Measurements from ENCODE around the gene HOOK1.
"Not testable (repeated sequence)": the region's sequence is repeated elsewhere in the genome, so short reads cannot be mapped to it uniquely, and the experiment has no call there.

HOOK1 gene

DNA sequence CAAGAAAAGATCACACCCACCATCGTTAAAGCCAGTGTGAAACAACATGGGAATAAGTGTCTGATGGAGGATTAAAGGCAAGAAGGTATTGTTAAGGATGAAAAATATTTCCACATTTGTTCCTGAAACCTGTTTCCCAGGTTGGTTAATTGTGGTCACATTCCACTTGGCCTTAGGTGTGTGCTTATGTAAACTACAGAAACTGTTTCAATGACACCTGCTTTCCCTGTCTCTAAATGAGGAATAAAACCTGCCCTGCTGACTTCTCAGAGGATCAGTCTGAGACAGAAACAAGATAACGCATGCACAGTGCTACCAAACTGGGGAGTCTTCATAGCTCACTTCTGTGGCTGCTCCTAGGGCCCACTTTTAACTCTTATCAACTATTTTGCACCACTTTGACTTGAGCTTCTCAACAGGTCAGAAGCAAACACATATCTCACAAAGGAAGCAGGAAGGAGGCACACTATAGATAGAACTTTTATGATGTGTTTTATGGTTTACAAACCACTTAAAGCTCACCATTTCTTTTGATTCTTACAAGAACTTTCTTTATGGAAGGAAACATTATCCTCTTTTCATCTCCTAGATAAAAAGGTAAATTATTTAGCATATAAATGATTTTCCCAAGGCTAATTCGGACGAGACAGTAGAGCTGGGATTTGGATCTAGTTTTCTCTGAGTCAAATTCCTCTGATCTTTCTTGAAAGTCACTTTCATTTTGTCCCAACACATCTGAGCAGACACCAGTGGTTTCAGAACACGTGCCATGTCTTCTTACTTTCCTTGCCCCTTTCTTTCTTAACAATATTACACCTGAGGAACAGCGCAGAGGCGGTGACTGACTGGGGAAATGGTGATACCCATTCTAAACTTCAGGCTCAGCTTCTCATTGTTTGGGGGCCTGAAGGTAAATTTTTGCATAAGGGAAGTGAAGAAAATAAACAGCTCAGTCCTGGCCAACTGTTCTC lies 78.4 kb downstream of the HOOK1 start:
- no peak for DNase-seq

DNA sequence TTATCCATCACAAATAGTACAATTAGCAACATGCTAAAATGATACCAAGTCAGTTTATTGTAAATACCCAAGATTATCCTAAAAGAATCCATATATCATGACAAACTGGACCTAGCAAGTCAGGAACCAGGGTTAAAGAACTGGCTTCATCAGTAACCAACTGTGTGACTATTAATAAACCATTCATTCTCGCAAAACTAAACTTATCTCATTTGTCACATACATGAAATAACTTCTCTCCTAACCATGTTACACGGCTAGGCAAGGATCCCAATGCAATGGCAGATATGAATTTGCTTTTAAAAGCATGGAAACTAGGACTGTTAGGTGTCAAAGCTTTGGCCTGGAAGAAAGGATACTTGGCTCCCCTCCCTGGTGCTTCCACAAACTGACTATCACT lies 82.4 kb downstream of the HOOK1 start:
- no peak for DNase-seq

DNA sequence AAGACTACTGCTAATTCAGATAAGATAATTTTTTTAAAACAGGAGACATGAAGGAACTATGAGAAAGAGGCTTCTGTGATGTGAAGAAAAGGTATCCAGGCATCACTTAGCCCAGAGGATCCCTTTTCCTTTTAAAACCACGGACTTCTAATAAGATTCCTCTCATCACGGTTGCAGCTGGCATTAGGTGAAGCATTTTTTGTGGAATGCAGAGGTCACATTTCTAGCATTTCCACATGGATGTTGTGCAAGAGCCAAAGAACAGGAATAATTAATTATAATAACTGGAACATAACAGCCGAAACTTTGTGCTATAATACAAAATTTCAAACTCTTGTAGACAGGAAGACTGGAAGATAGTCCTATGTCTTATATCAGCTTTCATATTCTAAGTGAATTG lies 84.2 kb downstream of the HOOK1 start:
- DNase-seq: no peak

DNA sequence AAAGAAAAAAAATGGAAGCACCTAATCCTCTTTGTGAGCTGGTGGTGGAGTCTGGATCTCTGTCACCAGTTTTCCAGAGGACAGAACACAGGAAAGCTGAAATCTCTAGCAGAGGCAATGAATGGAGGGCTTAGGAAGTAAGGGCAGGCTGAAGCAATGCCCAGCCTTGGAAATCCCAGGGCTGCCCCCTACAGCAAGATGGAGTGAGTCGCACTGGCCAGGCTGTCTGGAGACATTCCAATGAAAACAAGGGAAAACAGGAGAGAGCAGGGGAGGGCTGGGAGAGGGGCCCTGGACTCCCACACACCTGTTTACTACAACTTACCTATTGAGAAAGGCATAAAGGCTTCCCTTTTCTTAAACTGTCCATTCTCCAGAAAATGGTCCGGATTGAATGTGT lies 85.9 kb downstream of the HOOK1 start:
- no peak for DNase-seq

DNA sequence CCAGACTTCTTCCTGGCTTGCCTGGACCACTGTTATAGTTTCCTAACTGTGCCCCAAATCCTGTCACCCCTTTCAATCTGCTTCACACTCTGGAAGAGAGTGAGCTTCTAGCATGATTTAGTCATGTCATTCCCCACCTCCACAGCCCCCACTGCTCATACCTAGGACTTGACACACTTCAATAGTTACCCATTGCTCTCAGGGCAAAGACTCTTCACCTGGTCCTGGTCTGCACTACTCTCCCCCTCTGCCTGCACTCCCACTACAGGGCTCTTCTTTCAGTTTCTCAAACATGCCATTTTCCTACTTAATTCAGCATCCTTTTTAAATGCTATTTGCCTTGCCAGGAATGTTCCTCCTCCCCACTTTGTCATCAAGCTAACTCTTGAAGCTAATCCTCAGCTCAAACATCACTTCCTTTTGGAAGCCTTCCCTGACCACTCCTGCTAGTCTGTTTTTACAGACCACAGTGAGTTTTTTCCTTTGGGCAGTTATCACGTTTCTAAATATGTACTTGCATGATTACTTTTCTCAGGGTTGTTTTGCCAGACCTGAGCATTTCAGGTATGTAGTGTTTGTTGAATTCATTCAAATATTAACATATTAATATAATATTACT lies 87.1 kb downstream of the HOOK1 start:
- no peak for DNase-seq

DNA sequence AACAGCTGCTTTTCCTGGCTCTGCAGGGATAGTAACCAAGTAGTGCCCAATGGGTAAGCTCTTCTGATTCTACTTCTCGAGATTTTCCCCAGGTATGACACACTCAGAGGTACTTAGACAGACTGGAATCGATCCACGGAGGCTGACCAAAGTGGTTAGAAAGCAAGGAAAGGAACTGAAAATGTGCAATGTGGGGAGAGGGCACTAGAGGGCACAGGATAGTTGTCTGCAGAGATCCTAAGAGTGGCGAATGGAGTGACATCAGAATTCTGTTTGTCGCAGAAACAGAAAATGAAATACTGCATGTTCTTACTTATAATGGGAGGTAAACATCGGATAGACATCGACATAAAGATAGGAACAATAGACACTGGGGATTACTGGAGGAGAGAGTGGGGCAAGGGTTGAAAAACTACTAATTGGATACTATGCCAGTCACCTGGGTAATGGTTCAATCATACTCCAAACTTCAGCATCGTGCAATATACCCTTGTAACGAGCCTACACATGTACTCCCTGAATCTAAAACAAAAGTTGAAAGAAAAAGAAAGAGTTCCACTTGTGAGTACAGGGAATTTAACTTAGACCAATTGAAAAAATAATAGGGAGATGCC lies 88.5 kb downstream of the HOOK1 start:
- DNase-seq: no peak

DNA sequence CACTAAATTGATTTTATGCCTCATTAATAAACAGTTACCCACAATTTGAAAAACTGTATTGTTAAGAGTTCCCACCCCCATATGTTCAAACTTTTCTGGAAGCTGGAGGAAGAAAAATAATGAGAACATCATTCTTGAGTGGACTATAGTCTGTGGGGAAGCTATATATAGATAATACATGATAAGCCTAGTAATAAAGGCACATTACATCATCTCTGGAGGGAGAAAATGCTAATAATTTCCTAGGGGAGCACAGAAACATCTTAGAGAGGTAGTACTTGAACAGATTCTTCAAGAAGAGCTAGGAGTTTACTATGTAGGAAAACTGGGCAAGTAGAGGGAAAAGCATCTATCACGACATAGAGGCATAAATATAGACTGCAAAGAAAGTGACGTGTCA lies 92.2 kb downstream of the HOOK1 start:
- DNase-seq: no peak

DNA sequence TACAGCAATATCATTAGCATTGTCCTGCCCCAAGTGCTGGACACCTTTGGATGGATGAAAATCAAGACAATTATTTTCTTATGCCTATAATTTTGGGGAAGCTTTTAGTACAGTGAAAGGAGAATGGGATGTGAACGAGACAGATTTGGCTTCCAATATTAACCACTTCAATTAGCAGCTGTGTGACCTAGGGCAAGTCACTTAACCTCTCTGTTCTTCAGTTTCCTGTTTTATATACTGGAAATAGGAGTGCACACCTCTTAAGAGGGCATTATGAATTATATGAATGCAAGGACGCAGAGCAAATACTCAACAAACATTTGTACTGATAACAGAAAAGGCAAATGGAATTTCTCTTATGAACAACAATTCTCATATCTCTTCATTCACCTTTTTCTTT lies 93.3 kb downstream of the HOOK1 start:
- DNase-seq: no peak

DNA sequence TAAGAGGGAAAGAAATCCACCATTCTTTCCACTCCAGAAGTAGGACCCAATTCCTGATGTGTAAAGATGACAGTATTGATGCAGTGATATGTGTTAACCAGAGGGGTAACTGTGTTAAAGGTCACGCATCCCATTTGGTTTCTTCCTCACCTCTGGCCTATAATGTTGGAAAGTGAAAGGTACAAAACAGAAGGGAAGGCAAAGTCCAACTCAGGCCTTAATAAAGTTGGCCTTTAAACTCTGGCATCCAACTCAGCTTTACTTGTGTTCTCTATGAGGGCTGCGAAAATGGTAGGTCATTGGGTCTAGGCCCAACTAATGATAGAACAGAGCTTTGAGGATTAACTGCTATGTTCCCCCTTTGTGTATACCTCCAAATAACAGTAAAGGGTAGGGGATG lies 93.9 kb downstream of the HOOK1 start:
- no peak for DNase-seq

DNA sequence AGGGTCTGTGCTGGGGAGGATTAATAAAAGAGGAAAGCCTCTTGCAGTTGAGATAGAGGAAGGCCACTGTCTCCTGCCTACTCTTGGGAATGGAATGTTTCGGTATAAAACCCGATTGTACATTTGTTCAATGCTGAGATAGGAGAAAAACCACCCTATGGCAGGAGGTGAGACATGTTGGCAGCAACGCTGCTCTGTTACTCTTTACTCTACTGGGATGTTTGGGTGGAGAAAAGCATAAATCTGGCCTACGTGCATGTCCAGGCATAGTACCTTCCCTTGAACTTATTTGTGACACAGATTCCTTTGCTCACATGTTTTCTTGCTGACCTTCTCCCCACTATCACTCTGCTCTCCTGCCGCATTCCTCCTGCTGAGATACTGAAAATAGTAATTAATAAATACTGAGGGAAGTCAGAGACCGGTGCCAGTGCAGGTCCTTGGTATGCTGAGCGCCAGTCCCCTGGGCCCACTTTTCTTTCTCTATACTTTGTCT lies 100.1 kb downstream of the HOOK1 start:
- DNase-seq: not testable (repeated sequence)

DNA sequence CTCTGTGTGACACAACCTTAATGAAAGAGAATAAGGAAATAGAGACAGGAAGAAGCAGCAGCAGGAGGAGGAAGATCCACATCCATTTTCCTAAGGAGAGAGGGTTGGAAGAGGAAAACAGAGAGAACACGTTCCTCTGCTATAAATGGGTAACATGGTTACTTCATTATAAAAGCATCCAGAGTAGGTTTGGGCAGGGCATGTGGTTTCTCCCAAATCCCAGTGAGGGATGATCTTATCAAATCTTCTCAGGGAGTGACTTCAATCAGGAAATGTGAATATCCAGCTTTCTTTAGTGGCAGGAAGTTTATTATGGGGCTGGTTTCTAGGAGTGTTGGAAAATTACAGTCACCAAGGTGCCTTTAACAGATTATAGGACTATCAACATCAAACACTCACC lies 100.8 kb downstream of the HOOK1 start:
- no peak for DNase-seq

DNA sequence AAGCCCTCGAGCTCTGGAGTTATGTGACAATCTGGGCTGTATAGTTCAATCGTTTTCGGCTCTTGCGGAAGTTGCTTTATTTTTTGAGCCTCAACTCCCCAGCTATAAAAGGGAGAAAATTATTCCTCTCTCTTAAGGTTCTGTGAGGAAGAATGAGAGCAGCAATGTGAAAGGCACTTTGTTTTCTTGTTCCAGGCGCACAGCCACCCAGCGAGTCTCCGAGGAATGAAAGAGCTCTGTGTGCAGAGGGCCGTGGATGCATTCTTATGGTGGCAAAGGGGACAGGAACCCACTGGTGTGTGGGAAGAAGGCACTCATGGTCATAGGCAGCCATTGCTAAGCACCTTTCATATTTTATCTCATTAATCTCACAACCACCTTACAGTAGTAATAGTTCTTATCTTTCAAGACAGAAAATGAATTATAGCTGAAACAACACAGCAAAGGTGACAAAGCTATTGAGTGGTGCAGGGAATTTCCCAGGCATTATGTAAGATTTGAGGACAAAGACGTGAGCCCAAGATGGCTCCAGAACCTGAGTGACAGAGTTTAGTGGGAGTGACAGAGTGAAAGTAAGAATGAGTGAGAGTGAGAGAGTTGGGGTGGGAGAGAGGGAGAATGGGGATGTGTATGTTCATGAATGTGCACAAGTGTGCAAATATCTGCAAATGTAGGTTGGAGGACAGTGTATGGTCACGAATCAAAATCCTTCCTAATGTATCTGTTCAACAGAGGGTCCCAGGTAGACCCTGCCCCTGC lies 102.5 kb downstream of the HOOK1 start:
- DNase-seq: no peak

DNA sequence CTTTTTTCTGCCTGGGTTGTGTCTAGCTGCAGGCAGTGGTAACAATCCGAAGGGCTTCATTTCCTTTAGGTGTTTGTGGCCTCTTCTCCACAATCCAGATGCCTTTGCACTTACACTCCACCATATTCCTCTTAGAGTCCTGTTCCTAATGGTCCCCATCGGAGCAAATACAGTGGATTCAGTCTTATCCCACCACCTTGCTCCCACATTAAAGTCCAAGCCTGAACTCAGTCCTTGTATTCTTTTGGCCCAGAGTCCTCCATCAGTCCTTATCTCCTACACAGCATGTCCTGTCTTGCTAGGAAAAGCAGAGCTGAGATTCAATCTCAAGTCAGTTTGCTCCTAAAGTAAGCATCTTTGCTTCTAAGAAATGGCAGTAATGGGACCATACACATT lies 103.0 kb downstream of the HOOK1 start:
- DNase-seq: no peak

DNA sequence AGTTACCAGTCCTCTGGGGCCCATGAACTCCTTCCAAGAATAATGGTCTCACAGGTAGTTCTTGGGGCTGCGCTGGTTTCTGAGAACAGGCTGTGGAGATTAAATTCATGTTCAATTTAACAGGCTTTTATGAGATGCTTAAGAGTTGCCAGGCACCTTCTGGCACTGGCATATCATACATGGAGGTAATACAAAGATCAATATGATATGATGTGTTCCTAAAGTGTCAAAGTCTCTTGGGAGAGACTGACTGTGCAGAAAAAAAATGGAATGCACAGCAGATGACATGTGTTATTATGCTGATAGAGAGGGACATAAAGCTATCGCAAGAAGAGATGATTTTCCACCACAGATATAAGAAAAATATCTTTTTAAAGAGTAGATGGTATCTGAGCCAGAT lies 105.0 kb downstream of the HOOK1 start:
- DNase-seq: no peak

DNA sequence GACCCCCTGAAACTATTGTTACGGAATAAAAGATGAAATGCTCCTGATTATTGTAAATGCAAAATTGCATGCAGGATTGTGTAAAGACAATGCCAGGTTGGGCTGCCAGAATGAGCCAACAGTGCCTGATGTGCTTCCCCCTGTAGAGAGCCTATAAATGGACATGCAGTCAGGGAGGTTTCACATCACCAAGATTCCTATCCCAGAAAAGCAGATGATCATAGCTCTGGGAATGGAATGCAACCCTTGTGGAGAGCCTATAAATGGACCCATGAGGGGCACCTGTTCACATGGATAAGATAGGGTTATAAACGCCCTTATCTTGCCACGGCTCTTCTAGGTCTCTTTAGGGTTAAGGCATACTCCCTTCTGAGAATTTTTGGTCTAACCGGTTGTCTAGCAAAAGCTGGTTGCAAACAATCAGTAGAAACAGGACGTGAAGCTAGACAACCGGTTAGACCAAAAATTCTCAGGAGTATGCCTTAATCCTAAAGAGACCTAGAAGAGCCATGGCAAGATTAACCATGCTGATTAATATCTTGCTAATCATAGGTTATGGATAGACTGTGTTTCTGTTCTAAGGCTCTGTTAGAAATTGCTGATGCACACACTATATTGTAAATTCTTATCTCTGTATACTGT lies 106.6 kb downstream of the HOOK1 start:
- not testable (repeated sequence) for DNase-seq

DNA sequence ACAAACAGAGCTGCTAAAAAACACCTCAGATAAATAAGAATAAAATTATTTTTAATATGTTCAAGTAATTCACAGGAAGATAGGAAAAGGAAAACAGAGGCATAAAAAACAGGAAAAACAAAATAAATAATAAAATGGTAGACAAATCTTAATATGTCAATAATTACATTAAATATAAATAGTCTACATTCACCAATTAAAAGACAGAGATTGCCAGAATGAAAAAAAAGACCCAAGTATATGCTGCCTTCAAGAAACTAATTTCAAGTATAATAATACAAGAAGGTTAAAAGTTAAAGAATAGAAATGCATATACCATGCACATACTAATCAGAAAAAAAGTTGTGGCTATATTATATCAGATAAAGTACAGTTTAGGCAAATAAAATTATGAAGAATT lies 109.9 kb downstream of the HOOK1 start:
- no peak for DNase-seq

All from NCI-H446 treated with DMSO at 0.1 percent for 48 hours (cell line).